H9 (cell line): ENCODE data around the gene DYRK1A. TPM values are rescaled to one million over a fixed set of nuclear protein-coding genes. Genes with fewer than 3 reads are reported as not detected.

Source experiments
- DNase-seq: peaks from one replicate; pipeline ENCODE4 v3.0.0-alpha.2; 2017
- H2AFZ ChIP-seq: one replicate; pipeline ENCODE4 v1.6.1; 2013; ENCODE audit warnings: mild to moderate bottlenecking, low read length, control low read depth, moderate library complexity
- H2AK5ac ChIP-seq: 2 replicates; pipeline ENCODE4 v1.6.1; 2013; ENCODE audit warnings: low read length, control low read depth, mixed read lengths; ENCODE audit not compliant: insufficient read length
- H2BK120ac ChIP-seq: one replicate; pipeline ENCODE4 v1.6.1; 2013; ENCODE audit warnings: low read depth, mild to moderate bottlenecking, low read length, control low read depth, inconsistent platforms; ENCODE audit not compliant: poor library complexity, severe bottlenecking
- H2BK12ac ChIP-seq: 2 replicates; pipeline ENCODE4 v1.6.1; 2013; ENCODE audit warnings: low read length, control low read depth, mixed read lengths, low read depth; ENCODE audit not compliant: insufficient read length
- H2BK15ac ChIP-seq: 2 replicates; pipeline ENCODE4 v1.6.1; 2013; ENCODE audit warnings: low read depth, low read length, control low read depth
- H2BK20ac ChIP-seq: one replicate; pipeline ENCODE4 v1.6.1; 2013; ENCODE audit warnings: low read depth, mild to moderate bottlenecking, low read length, control low read depth, inconsistent platforms; ENCODE audit not compliant: poor library complexity, severe bottlenecking
- H2BK5ac ChIP-seq: 2 replicates; pipeline ENCODE4 v1.6.1; 2013; ENCODE audit warnings: low read length, control low read depth, mixed read lengths; ENCODE audit not compliant: insufficient read length
- H3K14ac ChIP-seq: 2 replicates; pipeline ENCODE4 v1.6.1; 2013; ENCODE audit warnings: low read length, control low read depth; ENCODE audit not compliant: insufficient read depth
- H3K18ac ChIP-seq: 2 replicates; pipeline ENCODE4 v1.6.1; 2013; ENCODE audit warnings: low read depth, mild to moderate bottlenecking, mixed read lengths, low read length, control low read depth; ENCODE audit not compliant: insufficient read length
- H3K23ac ChIP-seq: 2 replicates; pipeline ENCODE4 v1.6.1; 2013; ENCODE audit warnings: low read length, control low read depth, mixed read lengths, low read depth; ENCODE audit not compliant: insufficient read length
- H3K23me2 ChIP-seq: 2 replicates; pipeline ENCODE4 v1.6.1; 2013; ENCODE audit warnings: low read depth, mild to moderate bottlenecking, mixed read lengths, low read length, control low read depth; ENCODE audit not compliant: insufficient read length, poor library complexity, severe bottlenecking
- H3K27ac ChIP-seq: 2 replicates; pipeline ENCODE4 v1.5.1; 2013; ENCODE audit warnings: low read length, control low read depth, mixed read lengths, low read depth; ENCODE audit not compliant: insufficient read length
- H3K27me3 ChIP-seq: 2 replicates; pipeline ENCODE4 v1.6.1; 2013; ENCODE audit warnings: low read length, control low read depth, inconsistent platforms; ENCODE audit not compliant: insufficient read depth
- H3K4ac ChIP-seq: 2 replicates; pipeline ENCODE4 v1.6.1; 2013; ENCODE audit warnings: low read depth, mild to moderate bottlenecking, control low read depth, inconsistent platforms, low read length, moderate library complexity
- H3K4me1 ChIP-seq: 2 replicates; pipeline ENCODE4 v1.6.1; 2013; ENCODE audit warnings: low read length, control low read depth, inconsistent platforms; ENCODE audit not compliant: insufficient read depth
- H3K4me2 ChIP-seq: 2 replicates; pipeline ENCODE4 v1.6.1; 2013; ENCODE audit warnings: low read length, control low read depth, mixed read lengths; ENCODE audit not compliant: insufficient read length, insufficient read depth
- H3K56ac ChIP-seq: 2 replicates; pipeline ENCODE4 v1.6.1; 2013; ENCODE audit warnings: low read depth, mild to moderate bottlenecking, mixed read lengths, low read length, control low read depth; ENCODE audit not compliant: insufficient read length
- H3K79me1 ChIP-seq: 2 replicates; pipeline ENCODE4 v1.6.1; 2013; ENCODE audit warnings: low read depth, mild to moderate bottlenecking, moderate library complexity, low read length, control low read depth, inconsistent platforms; ENCODE audit not compliant: insufficient read depth, poor library complexity, severe bottlenecking
- H3K79me2 ChIP-seq: 2 replicates; pipeline ENCODE4 v1.6.1; 2013; ENCODE audit warnings: low read length, control low read depth, inconsistent platforms; ENCODE audit not compliant: insufficient read depth
- H3K9ac ChIP-seq: 2 replicates; pipeline ENCODE4 v1.6.1; 2013; ENCODE audit warnings: low read length, control low read depth, mixed read lengths; ENCODE audit not compliant: insufficient read length; ENCODE audit errors: extremely low read depth
- H3K9me3 ChIP-seq: one replicate; pipeline ENCODE4 v1.6.1; 2013; ENCODE audit warnings: low read depth, low read length, inconsistent platforms; ENCODE audit not compliant: control insufficient read depth
- H3T11ph ChIP-seq: one replicate; pipeline ENCODE4 v1.6.1; 2013; ENCODE audit warnings: mild to moderate bottlenecking, low read length, control low read depth, inconsistent platforms
- H4K20me1 ChIP-seq: one replicate; pipeline ENCODE4 v1.6.1; 2013; ENCODE audit not compliant: control insufficient read depth, insufficient read length, insufficient read depth
- H4K5ac ChIP-seq: 2 replicates; pipeline ENCODE4 v1.6.1; 2013; ENCODE audit warnings: low read depth, mild to moderate bottlenecking, mixed read lengths, low read length, control low read depth; ENCODE audit not compliant: insufficient read length
- H4K8ac ChIP-seq: replicated peaks from 2 replicates; pipeline ENCODE4 v1.6.1; 2013; ENCODE audit warnings: low read length, control low read depth, mixed read lengths, low read depth; ENCODE audit not compliant: insufficient read length
- H4K91ac ChIP-seq: 2 replicates; pipeline ENCODE4 v1.6.1; 2013; ENCODE audit warnings: low read depth, mild to moderate bottlenecking, moderate library complexity, mixed read lengths, low read length, control low read depth; ENCODE audit not compliant: insufficient read length
- H3K27ac Mint-ChIP-seq, 3 experiments: 2 replicates in 2 of 3; 3 replicates in 1 of 3; pipeline ENCODE4 v1.8.0; 2020 to 2021; ENCODE audit warnings: mixed read lengths in 3 of 3, mild to moderate bottlenecking in 1 of 3, moderate library complexity in 1 of 3
- H3K27me3 Mint-ChIP-seq: 2 replicates; pipeline ENCODE4 v1.8.0; 2021; ENCODE audit warnings: low read depth, mild to moderate bottlenecking, moderate library complexity, mixed read lengths
- H3K36me3 Mint-ChIP-seq, 3 experiments: 2 replicates in 2 of 3; 3 replicates in 1 of 3; pipeline ENCODE4 v1.8.0; 2020 to 2021; ENCODE audit warnings: low read depth in 3 of 3, mixed read lengths in 3 of 3; ENCODE audit not compliant: insufficient read depth in 1 of 3
- H3K4me1 Mint-ChIP-seq, 2 experiments: 2 replicates each; pipeline ENCODE4 v1.8.0; 2020; ENCODE audit warnings: mixed read lengths in 2 of 2
- H3K4me3 Mint-ChIP-seq, 2 experiments: 2 replicates in 1 of 2; 3 replicates in 1 of 2; pipeline ENCODE4 v1.8.0; 2020 to 2021; ENCODE audit warnings: mild to moderate bottlenecking in 2 of 2, mixed read lengths in 2 of 2, moderate library complexity in 1 of 2
- H3K9me3 Mint-ChIP-seq, 2 experiments: 2 replicates in 1 of 2; 3 replicates in 1 of 2; pipeline ENCODE4 v1.8.0; 2020; ENCODE audit warnings: mild to moderate bottlenecking in 2 of 2, mixed read lengths in 2 of 2, moderate library complexity in 1 of 2
- WGBS: extraction: QIAGEN DNeasy Blood & Tissue Kit; methylation state at CpG from one replicate; pipeline ENCODE4 v1.1.7; 2013; ENCODE audit warnings: missing lambda C conversion rate, low lambda C conversion rate, mixed read lengths; ENCODE audit not compliant: insufficient read length; ENCODE audit errors: extremely low coverage; 5-methylcytosine and 5-hydroxymethylcytosine counted together
- total RNA-seq: library from RNA; stranded (reverse); gene quantifications from 2 replicates; pipeline ENCODE4 v1.2.1, GENCODE V29; 2021
- TF ChIP-seq, protein P1 (sequence below): fragments of 200-600 bp; sonication (generic); conservative IDR thresholded peaks from 3 replicates; pipeline ENCODE4 v1.8.0; 2021; ENCODE audit warnings: antibody characterized with exemption, mild to moderate bottlenecking

Gene DYRK1A
- total RNA-seq, 1 experiment from 2014 or later = 73.6 TPM

DNA sequence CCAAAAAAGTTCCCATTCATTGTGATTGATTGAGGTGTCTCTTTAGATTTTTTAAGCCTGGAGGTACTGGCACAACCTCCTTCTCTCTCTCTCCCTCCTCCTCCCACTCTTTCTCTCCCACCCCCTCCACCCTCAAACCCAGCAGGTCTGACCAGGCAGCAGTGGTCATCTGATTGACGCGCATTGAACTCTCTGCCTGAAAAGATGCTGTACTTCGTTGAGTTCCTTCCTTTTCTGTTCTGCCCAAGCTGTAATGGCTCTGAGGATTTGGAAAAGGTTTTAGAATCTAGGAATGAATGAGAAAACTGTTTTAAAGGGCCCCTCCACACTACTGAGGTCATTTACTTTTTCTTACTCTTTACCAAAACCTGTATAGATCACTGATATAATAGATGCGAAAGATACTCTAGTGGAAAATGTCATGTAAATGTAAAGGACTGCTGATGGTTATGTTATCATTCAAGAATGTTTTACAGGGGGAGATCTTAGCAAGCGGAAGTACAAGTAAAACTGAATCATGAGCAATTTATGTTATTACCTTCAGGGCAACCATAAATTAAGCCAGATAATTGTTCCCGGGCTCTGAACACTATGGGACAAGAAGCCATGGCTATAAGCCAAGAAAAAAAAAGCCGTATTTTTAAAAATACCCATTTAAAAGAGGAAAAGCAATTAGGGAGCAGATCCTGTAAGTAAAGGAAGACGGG, 25.2 kb upstream of the DYRK1A start:
- Histone ChIP-seq H3K18ac (no peak overlapping the region), H3K4me1 (no peaks in the 10 kb centered on the region; the same call in 1 of the 2 replicates), H2BK5ac (no peak overlapping the region), H3K56ac (no peak overlapping the region), H4K20me1 (no peaks in the 10 kb centered on the region), H4K5ac (no peak overlapping the region), H2BK20ac (no peak overlapping the region), H3K4ac (no peak overlapping the region), H3K23ac (no peak overlapping the region), H3K9me3 (no peaks in the 10 kb centered on the region), H2BK12ac (no peak overlapping the region), H2BK120ac (no peak overlapping the region), H4K91ac (no peak overlapping the region), H3T11ph (no peak overlapping the region), H3K79me2 (no peaks in the 10 kb centered on the region), H2BK15ac (no peak overlapping the region), H4K8ac (no peak overlapping the region), H3K9ac (no peak overlapping the region), H3K27me3 (no peaks in the 10 kb centered on the region), H3K27ac (no peak overlapping the region), H3K23me2 (no peaks in the 10 kb centered on the region), H3K4me2 (no peak overlapping the region), H3K79me1 (no peaks in the 10 kb centered on the region), H3K14ac (no peak overlapping the region), H2AFZ (no peak overlapping the region), H2AK5ac (no peak overlapping the region)
- no peak overlapping the region for H3K4me3 Mint-ChIP-seq
- WGBS = no CpG with 5 or more reads among the region's 8 CpGs
- H3K27ac Mint-ChIP-seq = no peak overlapping the region
- peaks cover 0 to 4% (median 2%) of the 10 kb centered on the region in 3 experiments; a peak in 2 of 7 replicates for H3K36me3 Mint-ChIP-seq
- TF ChIP-seq, protein P1, sequence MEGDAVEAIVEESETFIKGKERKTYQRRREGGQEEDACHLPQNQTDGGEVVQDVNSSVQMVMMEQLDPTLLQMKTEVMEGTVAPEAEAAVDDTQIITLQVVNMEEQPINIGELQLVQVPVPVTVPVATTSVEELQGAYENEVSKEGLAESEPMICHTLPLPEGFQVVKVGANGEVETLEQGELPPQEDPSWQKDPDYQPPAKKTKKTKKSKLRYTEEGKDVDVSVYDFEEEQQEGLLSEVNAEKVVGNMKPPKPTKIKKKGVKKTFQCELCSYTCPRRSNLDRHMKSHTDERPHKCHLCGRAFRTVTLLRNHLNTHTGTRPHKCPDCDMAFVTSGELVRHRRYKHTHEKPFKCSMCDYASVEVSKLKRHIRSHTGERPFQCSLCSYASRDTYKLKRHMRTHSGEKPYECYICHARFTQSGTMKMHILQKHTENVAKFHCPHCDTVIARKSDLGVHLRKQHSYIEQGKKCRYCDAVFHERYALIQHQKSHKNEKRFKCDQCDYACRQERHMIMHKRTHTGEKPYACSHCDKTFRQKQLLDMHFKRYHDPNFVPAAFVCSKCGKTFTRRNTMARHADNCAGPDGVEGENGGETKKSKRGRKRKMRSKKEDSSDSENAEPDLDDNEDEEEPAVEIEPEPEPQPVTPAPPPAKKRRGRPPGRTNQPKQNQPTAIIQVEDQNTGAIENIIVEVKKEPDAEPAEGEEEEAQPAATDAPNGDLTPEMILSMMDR = no peak
- H3K27me3 Mint-ChIP-seq = no peaks in the 10 kb centered on the region; the same call in 1 of the 2 replicates
- no peak for DNase-seq
- peaks cover 7 to 10% of the 10 kb centered on the region in 2 experiments for H3K4me1 Mint-ChIP-seq
- H3K9me3 Mint-ChIP-seq = peaks cover 0 to 3% of the 10 kb centered on the region in 2 experiments; a peak in 1 of 5 replicates
